BLaER1 (cell line): Measurements from ENCODE around the gene TUSC7.

Source experiments
- H3K27ac ChIP-seq: shearing (Covaris generic); formaldehyde crosslinking; 2 replicates; pipeline ENCODE4 v1.8.1; 2022
- H3K27me3 ChIP-seq: shearing (Covaris generic); formaldehyde crosslinking; 2 replicates; pipeline ENCODE4 v1.8.1; 2022
- H3K36me3 ChIP-seq: shearing (Covaris generic); formaldehyde crosslinking; 2 replicates; pipeline ENCODE4 v1.8.1; 2022
- H3K4me1 ChIP-seq: shearing (Covaris generic); formaldehyde crosslinking; 2 replicates; pipeline ENCODE4 v1.8.1; 2022
- H3K4me2 ChIP-seq: shearing (Covaris generic); formaldehyde crosslinking; 2 replicates; pipeline ENCODE4 v1.8.1; 2022
- H3K4me3 ChIP-seq: shearing (Covaris generic); formaldehyde crosslinking; 2 replicates; pipeline ENCODE4 v1.8.1; 2022
- H3K9ac ChIP-seq: shearing (Covaris generic); formaldehyde crosslinking; 2 replicates; pipeline ENCODE4 v1.8.1; 2022
- H3K9me3 ChIP-seq: shearing (Covaris generic); formaldehyde crosslinking; 2 replicates; pipeline ENCODE4 v1.8.1; 2022
- H4K20me1 ChIP-seq: shearing (Covaris generic); formaldehyde crosslinking; 2 replicates; pipeline ENCODE4 v1.8.1; 2022
- Cebpa-rat ChIP-seq: shearing (Covaris generic); IDR thresholded peaks from 2 replicates; pipeline ENCODE4 v1.8.1; 2022

The TUSC7 gene

DNA sequence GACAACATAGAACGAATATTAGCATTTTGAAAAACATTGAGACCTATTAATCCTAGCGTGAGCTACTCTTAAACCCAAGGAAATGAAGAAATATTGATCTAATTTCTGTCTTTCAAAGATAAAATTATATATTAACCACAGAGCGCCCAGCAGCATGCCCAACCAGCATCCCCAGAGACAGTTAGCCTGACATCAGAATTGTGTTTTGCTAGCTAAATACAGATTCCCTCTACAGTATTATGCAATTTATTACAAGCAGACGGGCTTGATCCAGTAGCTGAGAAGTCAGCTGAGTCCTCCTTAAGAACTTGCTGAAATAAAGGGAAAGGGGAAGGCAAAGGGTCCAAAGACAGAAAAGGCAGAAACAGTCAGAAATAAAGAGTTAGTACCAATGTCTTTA lies 7.2 kb upstream of the TUSC7 start:
- H3K9ac ChIP-seq = no peak overlapping the region
- H3K27ac ChIP-seq = no peak overlapping the region
- H3K4me2 ChIP-seq = no peak overlapping the region
- no peak for TF ChIP-seq Cebpa-rat
- H3K36me3 ChIP-seq = no peaks in the 10 kb centered on the region
- H4K20me1 ChIP-seq = no peaks in the 10 kb centered on the region
- H3K9me3 ChIP-seq = no peaks in the 10 kb centered on the region
- H3K27me3 ChIP-seq = no peaks in the 10 kb centered on the region
- H3K4me1 ChIP-seq = no peaks in the 10 kb centered on the region
- no peak overlapping the region for H3K4me3 ChIP-seq

DNA sequence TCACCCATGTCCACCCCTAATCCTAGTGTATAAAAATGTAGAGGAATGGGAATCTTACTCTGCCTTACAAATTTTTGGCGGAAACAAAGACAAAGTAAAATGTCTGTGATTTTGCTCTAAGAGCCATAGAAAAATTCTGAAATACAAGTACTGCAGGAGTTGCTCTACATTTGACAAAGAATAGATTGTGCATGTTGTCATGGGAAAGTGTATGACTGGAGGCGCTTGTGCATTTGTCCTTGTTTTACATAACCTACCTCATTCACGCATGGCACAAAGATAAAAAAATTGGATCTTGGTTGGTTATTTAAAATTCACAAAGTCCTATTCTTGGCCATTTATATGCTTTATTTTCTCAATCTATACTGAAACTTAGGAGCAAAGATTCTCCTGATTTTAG lies 2.0 kb upstream of the TUSC7 start:
- no peak for TF ChIP-seq Cebpa-rat
- Histone ChIP-seq H3K36me3 (no peaks in the 10 kb centered on the region), H4K20me1 (no peaks in the 10 kb centered on the region), H3K27me3 (no peaks in the 10 kb centered on the region), H3K4me2 (no peak overlapping the region), H3K9me3 (no peaks in the 10 kb centered on the region), H3K27ac (no peak overlapping the region), H3K9ac (no peak overlapping the region), H3K4me3 (no peak overlapping the region), H3K4me1 (no peaks in the 10 kb centered on the region)

DNA sequence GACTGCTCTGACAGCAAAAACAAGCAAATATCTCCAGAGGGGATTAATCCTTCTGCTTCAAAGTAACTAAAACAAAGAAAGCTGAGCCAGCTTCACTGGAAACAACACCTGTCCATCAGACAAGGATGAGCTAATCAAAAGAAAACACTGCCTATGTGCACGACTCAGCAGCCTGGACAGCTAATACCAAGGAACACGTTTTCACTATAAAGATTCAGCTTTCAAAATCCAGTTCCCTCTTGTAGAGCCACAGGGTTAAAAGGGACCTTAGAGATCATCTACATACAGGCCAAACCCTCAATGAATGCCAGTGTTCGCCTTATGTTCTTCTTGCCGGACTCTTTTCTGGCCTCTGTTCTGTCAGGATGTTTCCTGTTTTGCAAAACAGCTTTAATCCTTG lies 6.9 kb downstream of the TUSC7 start:
- H3K36me3 ChIP-seq = no peaks in the 10 kb centered on the region
- H3K4me3 ChIP-seq = no peak overlapping the region
- H3K4me1 ChIP-seq = no peaks in the 10 kb centered on the region
- no peak for TF ChIP-seq Cebpa-rat
- no peaks in the 10 kb centered on the region for H3K9me3 ChIP-seq
- H3K27me3 ChIP-seq = no peaks in the 10 kb centered on the region
- no peaks in the 10 kb centered on the region for H4K20me1 ChIP-seq
- H3K4me2 ChIP-seq = no peak overlapping the region
- no peak overlapping the region for H3K27ac ChIP-seq
- no peak overlapping the region for H3K9ac ChIP-seq

DNA sequence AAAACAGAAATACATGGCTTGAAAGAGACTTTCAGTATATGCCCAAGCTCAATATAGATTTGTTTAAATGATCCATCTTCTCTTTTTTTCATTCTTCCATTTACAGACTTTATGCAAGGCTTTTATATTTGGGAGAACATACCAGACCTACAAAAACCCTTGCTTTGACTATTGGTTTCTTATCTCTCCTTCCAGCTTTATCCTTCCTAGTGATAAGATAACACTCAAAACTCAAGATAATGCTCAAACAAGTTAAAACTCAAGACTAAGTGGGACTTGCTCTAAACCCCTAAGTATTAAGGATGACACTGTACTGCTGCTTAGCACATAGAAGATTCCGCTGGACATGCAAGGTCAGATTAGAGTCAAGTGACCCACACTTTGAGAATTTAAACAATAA lies 8.0 kb downstream of the TUSC7 start:
- Histone ChIP-seq H3K4me3 (no peak overlapping the region), H3K4me1 (no peaks in the 10 kb centered on the region), H3K27me3 (no peaks in the 10 kb centered on the region), H3K9ac (no peak overlapping the region), H3K4me2 (no peak overlapping the region), H4K20me1 (no peaks in the 10 kb centered on the region), H3K36me3 (no peaks in the 10 kb centered on the region), H3K27ac (no peak overlapping the region), H3K9me3 (no peaks in the 10 kb centered on the region)
- TF ChIP-seq Cebpa-rat = no peak

DNA sequence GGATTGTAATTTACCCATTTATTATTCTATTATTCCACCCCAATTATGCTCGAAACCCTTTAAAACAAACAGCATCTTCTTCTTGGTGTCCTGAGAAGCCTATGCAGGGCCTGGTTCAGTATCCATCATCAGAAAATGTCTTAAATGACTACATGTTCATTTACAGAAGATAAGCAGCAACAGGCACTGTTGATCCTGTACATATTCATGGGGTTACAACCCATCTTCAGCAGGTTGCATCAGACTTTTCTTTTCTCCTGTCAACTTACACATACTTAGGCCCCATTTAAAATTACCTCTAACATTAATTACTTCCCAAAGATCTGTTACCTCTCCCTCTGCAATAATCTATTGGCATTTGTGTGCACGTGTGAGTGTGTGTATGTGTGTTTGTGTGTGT lies 18.9 kb downstream of the TUSC7 start:
- Histone ChIP-seq H3K4me3 (no peak overlapping the region), H4K20me1 (no peaks in the 10 kb centered on the region), H3K4me1 (no peaks in the 10 kb centered on the region), H3K36me3 (no peaks in the 10 kb centered on the region), H3K27ac (no peak overlapping the region), H3K9me3 (no peaks in the 10 kb centered on the region), H3K4me2 (no peak overlapping the region), H3K9ac (no peak overlapping the region), H3K27me3 (no peaks in the 10 kb centered on the region)
- no peak for TF ChIP-seq Cebpa-rat

DNA sequence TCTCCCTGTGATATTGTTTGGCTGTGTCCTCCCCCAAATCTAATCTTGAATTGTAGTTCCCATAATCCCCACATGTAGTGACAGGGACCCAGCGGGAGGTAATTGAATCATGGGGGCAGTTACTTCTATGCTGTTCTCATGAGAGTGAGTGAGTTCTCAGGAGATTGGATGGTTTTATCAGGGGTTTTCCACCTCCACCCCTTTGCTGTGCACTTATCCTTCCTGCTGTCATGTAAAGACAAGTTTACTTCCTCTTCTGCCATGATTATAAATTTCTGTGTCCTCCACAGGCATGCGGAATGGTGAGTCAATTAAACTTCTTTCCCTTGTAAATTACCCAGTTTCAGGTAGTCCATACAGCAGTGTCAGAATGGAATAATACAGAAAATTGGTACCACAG lies 24.7 kb downstream of the TUSC7 start:
- Histone ChIP-seq H3K27ac (no peak overlapping the region), H3K4me3 (no peak overlapping the region), H3K4me1 (no peaks in the 10 kb centered on the region), H4K20me1 (no peaks in the 10 kb centered on the region), H3K9me3 (peaks cover 20% of the 10 kb centered on the region), H3K36me3 (no peaks in the 10 kb centered on the region), H3K4me2 (no peak overlapping the region), H3K27me3 (no peaks in the 10 kb centered on the region; the same call in 1 of the 2 replicates), H3K9ac (no peak overlapping the region)
- no peak for TF ChIP-seq Cebpa-rat

DNA sequence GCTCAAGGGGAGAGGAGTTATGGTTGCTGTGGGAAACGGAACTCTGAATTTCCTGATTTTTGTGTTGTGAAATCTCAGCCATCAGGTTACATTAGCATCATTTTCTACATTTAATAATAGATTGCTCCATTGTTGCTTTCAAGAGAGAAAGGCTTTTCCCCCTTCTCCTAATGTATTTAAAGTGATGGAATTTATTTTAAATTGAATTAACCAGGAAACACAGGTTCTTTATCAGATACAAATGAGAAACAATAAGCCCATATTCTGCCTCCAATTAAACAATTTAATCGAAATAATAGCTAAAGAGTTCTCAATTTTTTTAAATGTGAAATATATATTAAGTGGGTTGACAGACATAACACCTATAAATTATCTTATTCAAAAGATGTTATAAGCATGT lies 30.1 kb downstream of the TUSC7 start:
- Histone ChIP-seq H3K9me3 (peaks cover 17% of the 10 kb centered on the region), H3K27me3 (no peaks in the 10 kb centered on the region; the same call in 1 of the 2 replicates), H3K36me3 (no peaks in the 10 kb centered on the region), H4K20me1 (no peaks in the 10 kb centered on the region), H3K9ac (no peak overlapping the region), H3K27ac (no peak overlapping the region), H3K4me1 (no peaks in the 10 kb centered on the region), H3K4me3 (no peak overlapping the region), H3K4me2 (no peak overlapping the region)
- no peak for TF ChIP-seq Cebpa-rat

DNA sequence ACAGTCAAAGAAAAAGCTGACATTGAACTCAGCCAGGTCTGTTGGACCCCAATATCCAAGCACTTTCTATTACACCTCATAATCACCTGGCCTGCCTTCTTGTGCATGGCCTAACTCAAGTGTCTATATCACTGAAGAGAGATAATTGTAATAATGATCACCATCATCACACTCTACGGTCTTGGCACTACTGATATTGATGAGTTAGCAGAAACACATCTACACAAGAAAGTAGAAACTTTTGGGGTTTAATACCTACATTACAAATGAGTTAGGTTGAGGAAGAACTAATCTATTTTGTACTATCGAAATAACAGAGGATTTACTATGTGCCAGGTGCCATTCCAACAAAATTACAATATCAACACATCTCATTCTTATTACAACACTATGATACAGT lies 30.7 kb downstream of the TUSC7 start:
- no peak overlapping the region for H3K27ac ChIP-seq
- H3K27me3 ChIP-seq = no peaks in the 10 kb centered on the region; the same call in 1 of the 2 replicates
- H3K9ac ChIP-seq = no peak overlapping the region
- no peak overlapping the region for H3K4me2 ChIP-seq
- H3K4me3 ChIP-seq = no peak overlapping the region
- no peaks in the 10 kb centered on the region for H3K36me3 ChIP-seq
- no peaks in the 10 kb centered on the region for H3K4me1 ChIP-seq
- H4K20me1 ChIP-seq = no peaks in the 10 kb centered on the region
- TF ChIP-seq Cebpa-rat = no peak
- H3K9me3 ChIP-seq = peaks cover 11% of the 10 kb centered on the region

DNA sequence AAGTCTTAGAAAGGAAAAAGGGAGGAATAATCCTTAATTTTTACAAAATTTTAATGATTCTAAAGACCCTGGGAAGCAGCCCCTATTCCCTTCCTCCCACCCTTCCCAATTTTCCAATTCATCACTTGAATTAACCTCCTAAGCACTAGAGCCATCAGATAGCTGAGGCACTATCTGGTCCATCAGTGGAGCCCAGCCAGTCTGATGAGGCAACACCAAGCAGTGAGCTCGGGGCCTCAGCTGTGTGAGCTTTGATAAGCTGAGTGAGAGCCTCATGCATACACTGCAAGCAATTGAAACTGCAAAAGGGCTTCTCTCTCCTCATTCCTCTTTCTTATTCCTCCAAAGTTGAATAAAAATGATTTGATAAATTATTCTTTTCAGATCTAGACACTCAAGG lies 31.9 kb downstream of the TUSC7 start:
- Histone ChIP-seq H3K9ac (no peak overlapping the region), H3K36me3 (no peaks in the 10 kb centered on the region), H3K27ac (no peak overlapping the region), H4K20me1 (no peaks in the 10 kb centered on the region), H3K4me1 (no peaks in the 10 kb centered on the region), H3K9me3 (no peaks in the 10 kb centered on the region), H3K4me3 (no peak overlapping the region), H3K27me3 (no peaks in the 10 kb centered on the region), H3K4me2 (no peak overlapping the region)
- TF ChIP-seq Cebpa-rat = no peak

DNA sequence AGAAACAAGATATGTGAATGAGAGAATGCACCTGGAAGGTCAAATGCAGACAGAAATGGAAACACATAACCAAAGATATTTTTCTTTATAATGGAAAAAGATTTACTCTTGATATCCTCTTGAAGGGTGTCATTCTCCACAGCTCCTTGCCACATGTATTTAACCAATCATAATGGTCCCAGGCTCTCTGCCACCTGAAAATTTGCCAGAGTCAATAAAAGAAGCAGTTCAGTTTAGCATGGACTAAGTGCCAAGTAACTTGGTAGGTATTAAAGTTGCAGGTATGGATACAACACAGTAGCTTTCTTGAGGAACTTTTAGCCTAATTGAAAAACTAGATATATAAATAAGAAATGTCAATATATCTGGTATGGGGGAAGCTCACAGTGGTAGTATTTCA lies 33.5 kb downstream of the TUSC7 start:
- H3K4me1 ChIP-seq = no peaks in the 10 kb centered on the region
- H3K4me3 ChIP-seq = no peak overlapping the region
- no peaks in the 10 kb centered on the region for H3K9me3 ChIP-seq
- H3K36me3 ChIP-seq = no peaks in the 10 kb centered on the region
- H3K27ac ChIP-seq = no peak overlapping the region
- H3K27me3 ChIP-seq = no peaks in the 10 kb centered on the region
- H3K4me2 ChIP-seq = no peak overlapping the region
- H3K9ac ChIP-seq = no peak overlapping the region
- H4K20me1 ChIP-seq = no peaks in the 10 kb centered on the region
- no peak for TF ChIP-seq Cebpa-rat

DNA sequence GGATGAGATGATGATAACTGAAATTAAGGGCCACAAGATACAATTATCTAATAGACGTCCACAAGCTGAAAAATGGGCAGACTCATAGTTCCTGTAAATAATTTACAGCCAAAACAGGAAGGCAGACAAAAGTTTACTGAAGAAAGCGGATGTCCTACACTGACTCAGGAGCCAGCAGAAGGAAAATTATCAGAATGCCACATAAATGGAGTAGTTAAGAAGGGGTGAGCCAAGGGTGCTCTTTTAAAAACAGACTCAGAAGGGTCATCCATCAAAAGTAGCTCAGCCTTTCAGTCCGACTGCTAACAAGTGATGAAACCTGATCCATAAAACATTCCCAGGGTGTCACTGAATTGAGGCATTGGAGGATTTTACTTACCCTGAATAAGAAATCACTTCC lies 39.8 kb downstream of the TUSC7 start:
- H3K4me3 ChIP-seq = no peak overlapping the region
- H3K36me3 ChIP-seq = no peaks in the 10 kb centered on the region
- no peak overlapping the region for H3K9ac ChIP-seq

More for the DNA sequence above, 39.8 kb downstream of the TUSC7 start:
- Histone ChIP-seq H3K27ac (no peak overlapping the region), H3K4me2 (no peak overlapping the region), H4K20me1 (no peaks in the 10 kb centered on the region), H3K27me3 (no peaks in the 10 kb centered on the region), H3K9me3 (no peaks in the 10 kb centered on the region), H3K4me1 (no peaks in the 10 kb centered on the region)
- TF ChIP-seq Cebpa-rat = no peak
